Spleen (tissue), 11 donors: ENCODE data around the gene SLC1A7. TPM values are rescaled to one million over a fixed set of nuclear protein-coding genes. Genes with fewer than 3 reads are reported as not detected.

Experiments
- DNase-seq: peaks from one replicate; pipeline ENCODE4 v3.0.0-alpha.2; 2020
- H3K27ac ChIP-seq, 8 donors: fragments of 200-600 bp; sonication (generic) in 7 of 8; 1 replicate in 4 of 8; 2 replicates in 4 of 8; pipeline versions ENCODE4 v1.5.0 to v1.8.0; 2016 to 2021; ENCODE audit warnings: inconsistent platforms in 4 of 8, mild to moderate bottlenecking in 4 of 8, moderate library complexity in 1 of 8
- H3K27me3 ChIP-seq, 7 donors: fragments of 200-600 bp; sonication (generic) in 6 of 7; replicated peaks in 1 of 7; 1 replicate in 4 of 7; 2 replicates in 3 of 7; pipeline versions ENCODE4 v1.5.0 to v1.8.0; 2016 to 2021; ENCODE audit warnings: inconsistent platforms in 3 of 7, mild to moderate bottlenecking in 1 of 7
- H3K36me3 ChIP-seq, 6 donors: fragments of 200-600 bp; sonication (generic) in 5 of 6; 1 replicate in 4 of 6; 2 replicates in 2 of 6; pipeline versions ENCODE4 v1.5.0 to v1.8.0; 2016 to 2021; ENCODE audit warnings: inconsistent platforms in 2 of 6
- H3K4me1 ChIP-seq, 6 donors: fragments of 200-600 bp; sonication (generic) in 5 of 6; 1 replicate in 3 of 6; 2 replicates in 3 of 6; pipeline versions ENCODE4 v1.5.0 to v1.8.0; 2016 to 2021; ENCODE audit warnings: inconsistent platforms in 3 of 6
- H3K4me3 ChIP-seq, 8 donors: fragments of 200-600 bp; sonication (generic) in 7 of 8; 1 replicate in 4 of 8; 2 replicates in 4 of 8; pipeline versions ENCODE4 v1.5.0 to v1.8.0; 2016 to 2021; ENCODE audit warnings: inconsistent platforms in 4 of 8, mild to moderate bottlenecking in 4 of 8, moderate library complexity in 2 of 8
- H3K9me3 ChIP-seq, 8 donors: fragments of 200-600 bp; sonication (generic) in 7 of 8; 1 replicate in 4 of 8; 2 replicates in 4 of 8; pipeline versions ENCODE4 v1.5.0 to v1.8.0; 2016 to 2021; ENCODE audit warnings: inconsistent platforms in 4 of 8
- CTCF ChIP-seq, 11 experiments: fragments of 200-600 bp in 7 of 11; fragments of 450-650 bp in 4 of 11; sonication (generic) in 4 of 11; IDR thresholded peaks in 8 of 11; conservative IDR thresholded peaks in 3 of 11; 1 replicate in 7 of 11; 2 replicates in 4 of 11; pipeline versions ENCODE4 v1.4.0 to v1.8.0; 2016 to 2021; ENCODE audit warnings: antibody characterized with exemption in 11 of 11, inconsistent platforms in 4 of 11, mild to moderate bottlenecking in 1 of 11
- POLR2A ChIP-seq, 3 donors: fragments of 450-650 bp; IDR thresholded peaks; one replicate each; pipeline ENCODE4 v1.5.1; 2017; ENCODE audit warnings: antibody characterized with exemption in 3 of 3, mild to moderate bottlenecking in 1 of 3
- POLR2AphosphoS5 ChIP-seq, 3 donors: sonication (generic); formaldehyde crosslinking; IDR thresholded peaks; one replicate each; pipeline ENCODE4 v1.5.1; 2017; ENCODE audit warnings: antibody characterized with exemption in 3 of 3
- WGBS, 5 donors: extraction: QIAGEN DNeasy Blood & Tissue Kit in 3 of 5; methylation state at CpG; one replicate each; pipeline versions ENCODE4 v1.1.5 to v1.1.7; 2013 to 2018; 5-methylcytosine and 5-hydroxymethylcytosine counted together
- intact Hi-C: fragments of 100-400 bp; cut with DNase I; formaldehyde crosslinking; loops from one replicate; pipeline ENCODE4 v1.15.0; 2023; ENCODE audit warnings: low total_unique reads
- polyA plus RNA-seq, 3 donors: library from polyadenylated mRNA; stranded (reverse); fragments of 200-250 nt; gene quantifications; one replicate each; pipeline ENCODE4 v1.2.1, GENCODE V29; 2013
- total RNA-seq, 7 donors: library from RNA; depleted of rRNA in 3 of 7; stranded (reverse); fragments of >200 nt in 3 of 7; fragmentation: NEBNext Ultra II Directional in 4 of 7; extraction: Animal tissue kit (Norgen Biotek cat#: 25700) in 4 of 7; gene quantifications; one replicate each; pipeline versions ENCODE4 v1.1.0 to v1.2.1, GENCODE V29; 2016 to 2021
- donor health status: healthy with polysubstance abuse.
- donor health status: DM: no; HTN: no; CAD: no; lungs with moderate emphysema.
- donor health status: DM: no; HTN: no; CAD: no.
- donor health status: Bipolar disorder and iron deficiency.
- donor health status: healthy.
- donor health status: DM: no; HTN: no; CAD: no.
- donor health status: DM: yes; HTN: yes; CAD: no.

SLC1A7 gene
- total and polyA plus RNA-seq, 10 donors, result 0.02 to 0.19 (median 0.08) TPM; not detected in 6

GRCh38 chr1:53089478-53090226 lies 52.8 kb downstream of the SLC1A7 start:
- no peak overlapping the region for H3K4me3 ChIP-seq
- no peaks in the 10 kb centered on the region for H3K9me3 ChIP-seq
- H3K27me3 ChIP-seq, result peaks cover 0 to 17% (median 0%) of the 10 kb centered on the region in 7 donors
- intact Hi-C loops, result no loop called here
- H3K36me3 ChIP-seq, result no peaks in the 10 kb centered on the region
- TF ChIP-seq CTCF (IDR thresholded peaks at IDR 0.05 in 8 of 11, conservative IDR thresholded peaks at IDR 0.05 in 3 of 11), result no peak
- no peak for TF ChIP-seq POLR2A (IDR thresholded peaks at IDR 0.05)
- TF ChIP-seq POLR2AphosphoS5 (IDR thresholded peaks at IDR 0.05), result no peak
- no peak for DNase-seq
- no peaks in the 10 kb centered on the region for H3K4me1 ChIP-seq
- 88 to 94% (median 92%) methylated on average over 10 to 11 of the region's 11 CpGs for WGBS, 5 donors
- H3K27ac ChIP-seq, result no peak overlapping the region

GRCh38 chr1:53088616-53089300 lies 53.7 kb downstream of the SLC1A7 start:
- no peak for DNase-seq
- WGBS, 5 donors, result 83 to 92% (median 87%) methylated on average over 16 to 19 of the region's 19 CpGs
- Histone ChIP-seq H3K4me3 (no peak overlapping the region), H3K27me3 (peaks cover 0 to 17% (median 0%) of the 10 kb centered on the region in 7 donors), H3K36me3 (no peaks in the 10 kb centered on the region), H3K27ac (no peak overlapping the region), H3K4me1 (no peaks in the 10 kb centered on the region), H3K9me3 (no peaks in the 10 kb centered on the region)
- TF ChIP-seq CTCF (IDR thresholded peaks at IDR 0.05 in 8 of 11, conservative IDR thresholded peaks at IDR 0.05 in 3 of 11) (no peak), POLR2A (IDR thresholded peaks at IDR 0.05) (no peak), POLR2AphosphoS5 (IDR thresholded peaks at IDR 0.05) (no peak)
- intact Hi-C loops, result no loop called here

- no peak for DNase-seq
- no peaks in the 10 kb centered on the region for H3K36me3 ChIP-seq
- no peaks in the 10 kb centered on the region for H3K9me3 ChIP-seq
- H3K4me3 ChIP-seq, result no peak overlapping the region
- intact Hi-C loops, result no loop called here
- peaks cover 0 to 13% (median 0%) of the 10 kb centered on the region in 7 donors for H3K27me3 ChIP-seq
- H3K27ac ChIP-seq, result no peak overlapping the region
- TF ChIP-seq CTCF (IDR thresholded peaks at IDR 0.05 in 8 of 11, conservative IDR thresholded peaks at IDR 0.05 in 3 of 11) (no peak), POLR2AphosphoS5 (IDR thresholded peaks at IDR 0.05) (no peak), POLR2A (IDR thresholded peaks at IDR 0.05) (no peak)
- WGBS, 5 donors, result 85 to 89% (median 89%) methylated on average over 22 to 27 of the region's 27 CpGs
- no peaks in the 10 kb centered on the region for H3K4me1 ChIP-seq
Measured at GRCh38 chr1:53087332-53088285, 54.8 kb downstream of the SLC1A7 start.
